ENCODE measurements around the gene FYN.
"Not testable (repeated sequence)": the region's sequence is repeated elsewhere in the genome, so short reads cannot be mapped to it uniquely, and the experiment has no call there.

The FYN gene

DNA sequence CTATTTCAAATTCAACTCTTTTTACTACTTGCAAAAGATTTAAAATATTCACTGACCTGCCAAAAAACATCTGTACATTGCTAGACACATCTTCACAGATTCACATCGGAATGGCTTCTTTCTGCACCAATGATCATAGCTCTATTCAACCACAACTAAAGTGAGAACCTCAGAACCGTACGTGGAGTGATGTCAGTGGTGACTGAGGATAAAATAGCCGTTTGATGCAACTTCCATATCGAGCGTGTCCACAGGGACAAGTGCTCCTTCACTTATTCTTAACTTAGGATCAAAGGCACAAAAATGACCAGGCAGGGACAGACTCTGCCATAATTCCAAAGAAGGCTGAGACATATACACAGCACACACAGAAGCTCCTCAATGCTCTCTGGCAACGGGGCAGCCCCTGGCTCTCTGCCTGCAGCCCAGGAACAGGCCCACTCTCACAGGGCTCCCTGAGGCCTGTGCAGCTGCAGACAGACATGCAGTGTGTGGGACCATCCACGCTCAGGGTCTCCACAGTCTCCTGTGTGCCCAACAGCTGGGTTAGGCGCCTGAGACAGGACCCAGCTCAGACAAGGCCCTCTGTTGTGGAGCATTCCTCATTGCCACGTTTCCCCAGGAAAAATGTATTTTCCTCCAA, 22.8 kb downstream of the FYN start:
- no peak for DNase-seq (ENCODE audit: low spot score)

GRCh38 chr6:111849298-111849697, 24.0 kb downstream of the FYN start:
- no peak for DNase-seq (ENCODE audit: low spot score)

DNA sequence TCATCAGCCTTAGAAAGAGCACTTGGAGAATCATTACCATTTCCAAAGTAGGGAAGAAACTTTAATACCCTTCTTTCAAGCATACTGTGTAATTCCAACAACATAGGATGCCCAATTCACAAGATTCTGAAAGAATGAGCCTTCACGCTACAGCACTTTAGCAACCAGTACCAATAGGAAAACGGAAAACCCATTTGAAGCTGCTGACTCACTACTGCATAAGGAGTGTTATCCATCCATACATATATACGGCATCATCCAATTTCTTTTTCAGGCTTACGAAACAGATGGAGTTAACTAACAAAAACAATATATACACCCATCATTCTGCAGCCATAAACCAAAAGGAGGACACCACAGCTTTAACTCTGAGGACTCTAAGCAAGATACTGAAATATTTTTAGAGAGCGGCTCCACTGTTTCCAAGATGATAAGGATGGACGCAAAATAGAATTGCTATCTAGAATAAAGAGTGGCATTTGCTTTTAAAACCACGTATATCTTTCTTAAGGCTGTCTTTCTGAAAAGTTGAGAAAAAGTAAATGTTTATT, 24.9 kb downstream of the FYN start:
- DNase-seq (ENCODE audit: low spot score), result no peak

DNA sequence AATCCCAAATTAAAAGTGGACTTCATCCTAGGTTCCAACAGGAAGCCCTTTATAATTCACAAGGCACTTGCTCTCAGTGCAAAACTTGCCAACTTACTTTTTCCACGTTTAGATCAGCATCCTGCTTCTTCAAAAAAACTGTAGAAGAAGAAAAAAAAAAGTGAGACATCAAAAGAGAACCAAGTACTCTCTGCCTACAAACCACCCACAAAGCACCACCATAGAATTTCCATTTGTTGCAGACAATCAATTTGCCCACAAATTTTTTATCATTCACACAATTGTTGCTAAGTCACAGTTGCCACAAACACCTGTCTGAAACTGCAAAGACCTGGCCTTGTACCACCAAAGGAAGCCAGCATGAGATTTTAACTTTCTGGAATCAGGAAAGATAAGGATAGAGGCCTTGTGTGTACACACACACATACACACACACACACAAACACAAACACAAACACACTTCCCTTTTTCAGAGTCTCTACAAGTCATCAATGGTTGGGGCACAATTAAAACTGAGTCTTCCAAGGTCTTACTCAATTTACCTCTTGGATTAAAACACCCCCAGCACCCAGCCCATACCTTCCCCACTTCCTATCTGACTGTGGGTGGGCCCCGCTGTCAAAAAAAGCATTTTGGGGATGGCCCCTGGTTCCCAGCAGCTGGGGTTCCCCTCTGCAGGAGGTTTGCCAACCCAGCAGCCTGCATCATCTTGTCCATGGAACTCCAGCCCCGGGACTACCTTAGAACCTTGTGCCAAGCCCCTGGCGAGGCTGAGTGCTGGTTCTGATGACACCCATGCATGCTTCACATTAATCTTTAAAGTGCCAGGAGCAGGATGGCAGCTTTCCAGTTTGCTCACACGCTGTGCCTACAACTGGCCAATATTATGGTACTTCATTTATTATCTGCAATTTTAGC, 26.5 kb downstream of the FYN start:
- DNase-seq (ENCODE audit: low spot score), result no peak

DNA sequence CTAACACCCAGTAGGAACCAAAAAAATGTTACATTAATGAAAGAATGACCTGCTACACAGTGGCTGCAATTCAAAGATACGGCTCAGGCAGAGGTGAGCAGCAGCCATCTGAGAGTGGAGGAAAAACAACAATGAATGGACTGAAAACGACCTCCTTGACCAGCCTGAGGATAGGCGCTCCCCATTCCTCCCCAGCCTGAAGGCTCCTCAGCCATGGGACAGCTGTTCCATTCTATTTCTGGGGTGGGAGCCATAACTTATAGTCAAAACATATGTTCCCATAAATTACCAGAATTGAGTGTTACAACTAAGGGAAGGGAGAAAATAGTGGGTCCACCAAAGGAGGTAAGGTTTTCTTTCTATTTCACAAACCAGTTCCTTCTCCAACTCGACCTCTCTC, 27.2 kb downstream of the FYN start:
- no peak for DNase-seq (ENCODE audit: low spot score)

DNA sequence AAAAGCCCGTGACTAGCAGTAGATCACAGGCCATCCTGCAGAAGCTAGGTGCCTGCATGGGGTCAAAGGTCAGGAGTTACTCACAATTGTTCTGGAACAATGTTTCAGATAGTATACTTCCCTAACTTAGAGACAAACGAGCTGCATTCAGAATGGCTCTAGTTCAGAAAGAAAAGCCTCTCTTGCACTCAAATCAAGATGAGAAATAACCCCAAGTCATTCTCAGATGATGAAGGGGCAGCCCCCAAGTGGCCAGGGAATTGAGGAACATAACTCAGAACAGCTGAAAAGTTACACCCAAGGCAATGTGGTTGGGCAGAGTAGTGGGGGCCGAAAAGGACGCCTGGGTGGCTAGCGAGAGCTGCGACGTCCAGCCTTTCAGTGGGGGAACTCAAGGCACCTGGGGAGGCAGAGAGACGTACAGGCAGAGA, 27.8 kb downstream of the FYN start:
- DNase-seq (ENCODE audit: low spot score), result no peak

GRCh38 chr6:111844921-111845320, 28.3 kb downstream of the FYN start:
- no peak for DNase-seq (ENCODE audit: low spot score)

- DNase-seq (ENCODE audit: low spot score), result no peak
Observed at GRCh38 chr6:111844376-111844775, 28.9 kb downstream of the FYN start.

DNA sequence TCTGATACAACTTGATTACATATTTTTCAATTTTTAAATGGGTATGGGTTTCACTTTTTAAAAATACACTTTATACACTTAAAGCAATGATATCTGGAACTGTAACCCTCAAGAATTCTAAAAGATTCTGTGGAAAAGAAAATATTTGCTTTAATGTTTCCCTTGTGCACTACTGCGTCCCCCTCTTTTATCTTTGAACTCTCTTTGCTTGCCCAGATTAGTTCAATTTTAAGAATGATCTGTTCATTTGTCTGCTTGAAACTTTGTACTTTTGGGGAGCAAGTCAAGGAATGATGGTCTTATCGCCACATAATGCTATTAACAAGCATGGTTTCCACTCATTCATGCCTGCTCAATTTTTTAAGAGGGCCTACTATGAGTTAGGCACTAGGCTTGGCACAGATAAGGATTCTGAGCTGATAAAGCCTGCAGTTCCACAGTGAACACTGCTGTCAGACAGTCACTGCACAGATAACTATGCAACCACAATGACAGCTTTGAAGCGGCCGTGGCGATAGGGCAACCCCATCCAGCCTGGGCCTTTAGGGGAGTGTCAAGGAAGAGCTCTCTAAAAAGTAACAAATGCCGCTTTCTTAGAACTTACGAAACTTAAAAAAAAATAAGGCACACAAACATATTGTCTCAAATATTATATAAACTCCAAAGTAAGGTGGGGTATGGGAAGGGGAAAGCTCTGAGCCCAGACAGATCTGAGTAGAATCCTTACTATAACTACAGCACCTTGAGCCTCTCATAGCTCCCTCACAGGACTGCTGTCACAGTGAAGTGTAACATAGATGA, 29.7 kb downstream of the FYN start:
- no peak for DNase-seq (ENCODE audit: low spot score)

- DNase-seq (ENCODE audit: low spot score), result no peak
Observed at GRCh38 chr6:111842891-111843290, 30.4 kb downstream of the FYN start.

DNA sequence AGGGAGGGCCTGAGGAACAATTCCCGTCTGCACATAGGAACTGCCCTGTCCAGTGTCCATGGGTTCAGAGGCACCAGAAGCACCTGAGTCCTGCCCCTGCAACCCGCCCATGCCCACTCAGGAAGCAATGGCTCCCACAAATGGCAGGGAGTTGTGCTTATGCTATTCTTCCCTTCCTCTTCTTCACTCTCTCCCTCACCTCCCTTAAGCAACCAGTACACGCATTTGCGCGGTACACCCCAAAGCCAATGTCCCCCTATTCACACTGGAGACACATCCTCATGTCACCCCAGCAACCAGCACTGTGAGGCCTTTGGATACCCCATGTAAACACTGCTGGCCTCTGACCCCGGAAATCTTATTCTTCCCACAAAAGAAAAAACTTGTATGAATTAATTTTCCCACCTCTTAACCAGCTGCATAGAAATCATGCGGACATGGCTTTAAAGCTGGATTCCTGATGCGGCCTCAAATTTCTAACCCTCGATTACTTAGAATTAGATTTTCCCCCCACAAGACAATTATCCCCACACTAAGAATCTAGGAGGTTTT, 30.9 kb downstream of the FYN start:
- no peak for DNase-seq (ENCODE audit: low spot score)

DNA sequence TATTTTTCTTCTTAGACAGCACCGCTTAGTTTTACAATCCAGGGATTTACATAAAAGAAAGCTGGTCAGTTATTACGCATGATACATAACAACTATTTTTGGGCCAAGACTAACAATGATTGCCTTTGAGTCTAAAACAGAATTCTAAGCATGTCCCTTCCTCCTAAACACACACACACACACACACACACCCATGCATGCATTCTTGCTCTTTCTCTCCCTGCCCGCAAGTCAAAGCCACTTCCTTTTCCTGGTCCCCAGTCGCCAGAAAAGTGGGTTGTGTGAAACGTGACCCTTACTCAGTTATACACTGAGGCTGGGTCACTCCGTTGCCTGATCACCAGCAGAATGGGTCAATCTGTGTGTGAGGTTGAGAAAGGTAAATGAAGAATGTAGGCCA, 31.4 kb downstream of the FYN start:
- no peak for DNase-seq (ENCODE audit: low spot score)

GRCh38 chr6:111840803-111841202, 32.4 kb downstream of the FYN start:
- no peak for DNase-seq (ENCODE audit: low spot score)

DNA sequence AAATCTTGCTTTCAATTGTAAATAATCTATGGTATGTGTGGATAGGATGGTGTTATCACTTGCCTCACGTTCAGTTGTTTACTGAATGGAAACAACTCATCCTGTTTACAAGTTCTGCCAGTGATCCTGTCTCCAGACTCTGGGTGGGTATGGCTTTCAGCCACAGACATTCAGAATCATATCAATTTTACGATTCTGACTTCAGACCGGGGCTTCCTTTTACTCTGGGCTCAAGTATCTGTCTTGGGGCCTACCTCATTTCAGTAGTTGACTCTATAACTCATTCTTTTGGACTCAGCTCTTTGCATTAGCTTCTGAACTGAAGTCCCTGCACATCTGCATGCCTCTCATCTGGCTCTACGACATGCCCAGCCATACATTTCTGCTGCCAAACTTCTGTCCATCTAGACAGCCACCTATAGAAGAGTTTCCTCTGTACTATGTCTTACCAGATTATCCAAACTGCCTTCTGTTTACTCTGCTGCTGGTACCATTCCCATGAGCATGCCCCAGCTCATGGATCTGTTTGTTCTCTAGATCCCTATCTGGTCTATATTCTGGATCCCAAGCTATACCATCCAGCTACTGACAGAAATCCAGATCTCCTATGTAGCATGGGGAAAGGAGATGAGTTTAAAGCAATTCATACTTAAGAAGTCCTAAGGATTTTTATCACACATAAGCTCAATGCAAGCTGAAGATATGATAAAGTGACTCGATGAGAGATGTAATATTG, 34.3 kb downstream of the FYN start:
- no peak for DNase-seq (ENCODE audit: low spot score)

- no peak for DNase-seq (ENCODE audit: low spot score)
Observed at GRCh38 chr6:111837641-111838500, 35.4 kb downstream of the FYN start.

DNA sequence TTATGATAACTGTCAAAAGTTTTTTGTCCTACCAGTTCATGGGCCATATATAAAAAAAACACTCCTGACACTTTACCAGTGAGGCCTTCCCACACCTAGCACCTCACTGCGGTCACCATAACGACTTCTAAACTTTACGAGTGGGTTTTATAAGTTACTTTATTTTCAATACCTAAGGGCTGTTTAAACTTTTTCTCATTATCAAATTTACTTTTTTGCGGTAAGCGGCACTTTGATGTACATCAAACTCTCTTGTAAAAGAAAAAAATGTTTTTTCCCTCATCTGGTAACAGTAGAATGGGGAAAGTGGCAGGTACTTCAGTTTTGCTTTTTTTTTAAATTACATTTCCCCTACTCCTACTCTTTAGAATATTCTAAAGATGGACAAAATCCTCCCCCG, 36.2 kb downstream of the FYN start:
- DNase-seq (ENCODE audit: low spot score), result no peak

- DNase-seq (ENCODE audit: low spot score), result no peak
Observed at GRCh38 chr6:111835807-111836206, 37.4 kb downstream of the FYN start.

DNA sequence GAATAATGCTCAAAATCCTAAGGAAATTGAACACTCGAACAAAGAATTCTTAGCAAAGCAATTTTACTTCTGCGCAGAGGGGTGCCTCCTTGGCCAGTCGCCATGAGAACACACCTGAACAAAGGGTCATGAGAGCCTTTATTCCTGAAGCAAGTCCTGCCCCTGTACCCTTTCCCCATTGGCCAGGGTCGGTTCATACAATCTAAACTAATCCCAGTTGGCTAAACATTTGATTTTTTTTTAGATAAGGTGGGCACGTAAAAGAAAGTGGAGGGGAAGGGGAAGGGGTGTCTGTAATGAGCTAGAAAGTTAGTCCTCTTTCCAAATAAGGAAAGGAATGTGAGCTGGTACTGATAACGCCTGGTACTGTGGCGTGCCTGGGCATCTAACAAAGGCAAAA, 37.9 kb downstream of the FYN start:
- not testable (repeated sequence) for DNase-seq (ENCODE audit: low spot score)

GRCh38 chr6:111834356-111834755, 38.9 kb downstream of the FYN start:
- no peak for DNase-seq (ENCODE audit: low spot score)

GRCh38 chr6:111832833-111833418, 40.3 kb downstream of the FYN start:
- DNase-seq (ENCODE audit: low spot score), result no peak
